Left ventricle myocardium inferior (tissue), 1 donor: Measurements from ENCODE around the gene PHF21A. TPM values are rescaled to one million over a fixed set of nuclear protein-coding genes. Genes with fewer than 3 reads are reported as not detected.

Experiments used
- DNase-seq: peaks from one replicate; pipeline ENCODE4 v3.0.0-alpha.2; 2020
- H3K27ac ChIP-seq: fragments of 200-600 bp; replicated peaks from 2 replicates; pipeline ENCODE4 v1.8.0; 2021
- H3K27me3 ChIP-seq: fragments of 200-600 bp; 2 replicates; pipeline ENCODE4 v1.8.0; 2021; ENCODE audit warnings: low read depth
- H3K36me3 ChIP-seq: fragments of 200-600 bp; 2 replicates; pipeline ENCODE4 v1.8.0; 2021
- H3K4me1 ChIP-seq: fragments of 200-600 bp; 2 replicates; pipeline ENCODE4 v1.8.0; 2021
- H3K4me3 ChIP-seq: fragments of 200-600 bp; 2 replicates; pipeline ENCODE4 v1.8.0; 2021; ENCODE audit warnings: mild to moderate bottlenecking, moderate library complexity
- H3K9me3 ChIP-seq: fragments of 200-600 bp; replicated peaks from 2 replicates; pipeline ENCODE4 v1.8.0; 2021
- intact Hi-C: fragments of 100-400 bp; cut with micrococcal nuclease; formaldehyde crosslinking; loops from one replicate; pipeline ENCODE4 v1.11.0; 2022
- total RNA-seq: library from RNA; stranded (reverse); fragmentation: NEBNext Ultra II Directional; extraction: Animal tissue kit (Norgen Biotek cat#: 25700); gene quantifications from one replicate; pipeline ENCODE4 v1.2.1, GENCODE V29; 2021
- TF ChIP-seq, protein P1 (sequence below): fragments of 200-600 bp; IDR thresholded peaks from 2 replicates; pipeline ENCODE4 v1.8.0; 2021; ENCODE audit warnings: antibody characterized with exemption, mild to moderate bottlenecking, borderline replicate concordance
- donor health status: DM: no; HTN: yes; CAD: no; lungs with severe emphysema.

The PHF21A gene
- total RNA-seq, 1 donor from 2014 or later, result 36.6 TPM

DNA sequence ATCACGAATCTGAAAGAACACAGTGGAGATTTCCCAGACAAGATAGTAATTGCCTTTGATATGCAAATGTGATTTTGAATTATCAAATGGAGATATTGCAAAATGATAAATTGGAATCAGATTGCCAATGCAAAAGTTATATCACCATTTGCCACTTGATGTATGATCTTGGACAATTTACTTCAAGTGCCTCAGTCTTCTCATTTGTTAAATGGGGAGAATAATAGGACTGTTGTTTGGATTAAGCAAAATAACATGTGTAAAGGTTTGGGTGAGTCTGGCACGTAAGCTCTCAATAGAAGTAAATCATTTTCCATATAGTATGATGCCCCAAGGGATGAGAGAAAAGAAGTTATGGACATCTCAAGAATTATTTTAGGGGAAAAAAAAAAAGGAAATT lies 7.9 kb upstream of the PHF21A start:
- no peaks in the 10 kb centered on the region for H3K27me3 ChIP-seq
- H3K4me1 ChIP-seq, result peaks cover 9% of the 10 kb centered on the region
- no peak overlapping the region for H3K4me3 ChIP-seq
- intact Hi-C loops, result no loop called here
- TF ChIP-seq, protein P1, sequence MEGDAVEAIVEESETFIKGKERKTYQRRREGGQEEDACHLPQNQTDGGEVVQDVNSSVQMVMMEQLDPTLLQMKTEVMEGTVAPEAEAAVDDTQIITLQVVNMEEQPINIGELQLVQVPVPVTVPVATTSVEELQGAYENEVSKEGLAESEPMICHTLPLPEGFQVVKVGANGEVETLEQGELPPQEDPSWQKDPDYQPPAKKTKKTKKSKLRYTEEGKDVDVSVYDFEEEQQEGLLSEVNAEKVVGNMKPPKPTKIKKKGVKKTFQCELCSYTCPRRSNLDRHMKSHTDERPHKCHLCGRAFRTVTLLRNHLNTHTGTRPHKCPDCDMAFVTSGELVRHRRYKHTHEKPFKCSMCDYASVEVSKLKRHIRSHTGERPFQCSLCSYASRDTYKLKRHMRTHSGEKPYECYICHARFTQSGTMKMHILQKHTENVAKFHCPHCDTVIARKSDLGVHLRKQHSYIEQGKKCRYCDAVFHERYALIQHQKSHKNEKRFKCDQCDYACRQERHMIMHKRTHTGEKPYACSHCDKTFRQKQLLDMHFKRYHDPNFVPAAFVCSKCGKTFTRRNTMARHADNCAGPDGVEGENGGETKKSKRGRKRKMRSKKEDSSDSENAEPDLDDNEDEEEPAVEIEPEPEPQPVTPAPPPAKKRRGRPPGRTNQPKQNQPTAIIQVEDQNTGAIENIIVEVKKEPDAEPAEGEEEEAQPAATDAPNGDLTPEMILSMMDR, result no peak
- H3K36me3 ChIP-seq, result no peaks in the 10 kb centered on the region
- DNase-seq, result no peak
- no peaks in the 10 kb centered on the region for H3K9me3 ChIP-seq
- H3K27ac ChIP-seq, result no peak overlapping the region

DNA sequence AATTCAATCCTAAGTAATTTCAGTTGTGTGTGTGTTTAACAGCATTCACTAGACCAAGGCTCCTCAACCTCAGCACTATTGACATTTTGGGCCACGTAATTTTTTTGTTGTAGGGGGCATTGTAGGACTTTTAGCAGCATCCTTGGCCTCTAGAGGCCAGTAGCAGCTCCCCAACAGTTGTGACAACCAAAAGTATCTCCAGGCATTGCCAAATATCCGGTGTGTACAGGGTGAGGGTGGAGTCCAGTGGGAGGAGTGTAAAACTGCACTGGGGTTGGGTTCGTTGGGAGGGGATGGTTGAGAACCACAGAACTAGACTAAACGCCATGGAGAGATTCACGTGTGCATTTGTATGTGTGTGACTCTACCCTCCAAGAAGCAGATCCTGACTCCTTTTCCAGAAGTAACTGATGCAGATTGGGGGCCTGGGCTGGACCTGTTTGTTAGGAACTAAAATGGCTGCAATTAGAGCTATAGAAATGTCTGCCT lies 5.9 kb upstream of the PHF21A start:
- no peak for DNase-seq
- intact Hi-C loops, result no loop called here

DNA sequence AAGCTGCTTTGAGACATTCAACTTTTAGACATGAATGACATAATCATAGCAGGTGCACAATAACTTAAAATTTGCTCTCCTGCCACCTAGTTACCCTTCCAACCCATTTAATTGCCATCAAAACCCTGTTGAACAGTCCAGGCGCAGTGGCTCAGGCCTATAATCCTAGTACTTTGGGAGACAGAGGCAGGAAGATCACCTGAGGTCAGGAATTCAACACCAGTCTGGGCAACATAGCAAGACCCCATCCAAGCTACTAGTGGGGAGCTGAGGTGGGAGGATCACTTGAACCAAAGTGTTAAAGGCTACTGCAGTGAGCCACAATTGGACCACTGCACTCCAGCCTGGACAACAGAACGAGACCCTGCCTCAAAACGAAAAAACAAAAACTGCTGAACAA lies 4.0 kb upstream of the PHF21A start:
- intact Hi-C loops, result no loop called here
- H3K27ac ChIP-seq, result no peak overlapping the region
- no peaks in the 10 kb centered on the region for H3K9me3 ChIP-seq
- no peak overlapping the region for H3K4me3 ChIP-seq
- no peaks in the 10 kb centered on the region for H3K27me3 ChIP-seq
- TF ChIP-seq, protein P1, result no peak
- no peak for DNase-seq
- H3K36me3 ChIP-seq, result no peaks in the 10 kb centered on the region
- H3K4me1 ChIP-seq, result peaks cover 25% of the 10 kb centered on the region

More for the DNA sequence above, 5.9 kb upstream of the PHF21A start:
- H3K27ac ChIP-seq, result no peak overlapping the region
- H3K4me3 ChIP-seq, result no peak overlapping the region
- no peaks in the 10 kb centered on the region for H3K27me3 ChIP-seq
- H3K9me3 ChIP-seq, result no peaks in the 10 kb centered on the region
- TF ChIP-seq, protein P1, result peak; percentile 38
- H3K4me1 ChIP-seq, result peaks cover 13% of the 10 kb centered on the region
- no peaks in the 10 kb centered on the region for H3K36me3 ChIP-seq

DNA sequence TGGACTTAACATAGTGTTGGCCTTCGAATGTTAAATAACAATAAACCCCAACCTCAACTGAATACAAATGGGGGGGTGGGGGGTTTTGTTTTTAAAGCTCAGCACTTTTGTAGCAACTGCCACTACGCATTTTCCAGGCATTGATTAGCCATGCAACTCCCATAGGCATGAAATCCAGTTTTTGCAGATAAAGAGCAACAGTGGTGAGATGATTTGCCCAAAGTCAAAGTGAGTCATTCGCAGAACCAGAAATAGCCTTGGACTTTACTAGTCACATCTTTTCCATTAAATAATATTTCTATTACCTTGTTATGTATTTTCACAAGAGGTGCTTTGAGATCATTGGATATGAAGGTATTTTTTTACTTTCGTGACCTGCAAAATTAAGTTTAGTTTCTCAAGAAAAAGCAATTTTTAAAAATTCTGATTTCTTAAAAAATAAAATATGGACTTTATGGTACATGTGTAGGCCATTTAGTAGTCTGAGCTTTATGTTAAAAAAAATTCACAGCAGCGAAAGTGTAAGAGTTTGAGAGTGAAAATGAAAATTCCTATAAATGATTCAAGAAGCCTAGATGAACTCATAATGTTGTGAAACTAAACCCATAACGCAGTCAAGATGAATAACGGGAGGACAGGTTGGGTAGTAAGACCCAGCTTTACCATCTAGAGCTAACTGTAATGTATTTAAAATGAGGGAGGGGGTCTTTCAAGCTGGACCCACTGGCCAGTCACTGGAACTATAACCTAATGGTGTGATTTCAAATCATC lies 1.9 kb upstream of the PHF21A start:
- no peak for DNase-seq
- H3K4me3 ChIP-seq, result peak overlapping the region; percentile 86
- H3K4me1 ChIP-seq, result peaks cover 40% of the 10 kb centered on the region
- H3K36me3 ChIP-seq, result no peaks in the 10 kb centered on the region
- no peaks in the 10 kb centered on the region for H3K27me3 ChIP-seq
- intact Hi-C loops, result no loop called here
- TF ChIP-seq, protein P1, result no peak
- H3K9me3 ChIP-seq, result no peaks in the 10 kb centered on the region
- H3K27ac ChIP-seq, result peak overlapping the region; percentile 97

DNA sequence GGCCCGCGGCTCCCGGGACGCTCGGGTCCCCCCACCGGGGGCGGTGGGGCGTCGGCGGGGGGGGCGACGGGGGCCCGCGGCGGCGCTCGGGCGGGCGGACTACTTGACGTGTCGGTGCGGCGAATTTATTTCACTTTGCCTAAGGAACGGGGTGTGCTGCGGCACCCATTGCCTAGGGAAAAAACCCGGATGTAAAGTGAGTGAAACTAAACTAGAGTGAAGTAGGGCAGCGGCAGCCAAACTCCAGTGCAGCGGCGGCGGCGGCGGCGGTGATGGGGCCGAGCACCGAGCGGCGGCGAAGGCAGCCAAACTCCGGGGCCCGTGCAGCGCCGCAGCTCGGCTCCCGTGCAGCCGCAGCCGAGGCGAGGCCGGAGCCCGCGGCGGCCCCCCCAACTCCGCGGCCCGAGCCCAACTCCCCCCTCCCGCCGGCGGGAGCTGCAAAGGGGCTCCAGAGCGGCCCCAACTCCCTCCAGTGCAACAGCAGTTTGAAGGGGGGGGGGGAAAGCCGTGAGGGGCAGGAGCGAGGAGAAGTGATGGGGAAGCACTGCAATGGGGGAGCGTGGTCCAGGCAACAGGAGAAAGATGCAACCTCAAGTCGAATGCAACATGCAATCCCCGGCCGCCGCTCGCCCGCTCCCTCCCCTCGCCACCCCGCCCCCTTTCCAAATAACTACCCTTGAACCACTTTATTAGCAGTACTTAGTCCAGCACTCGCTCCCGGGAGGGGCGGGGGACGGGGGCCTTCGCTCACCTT lies 647 bp upstream of the PHF21A start:
- H3K36me3 ChIP-seq, result no peaks in the 10 kb centered on the region
- peak overlapping the region; percentile 86 for H3K4me3 ChIP-seq
- no peaks in the 10 kb centered on the region for H3K9me3 ChIP-seq
- intact Hi-C loops, result no loop called here
- DNase-seq, result peak; percentile 82
- H3K4me1 ChIP-seq, result peaks cover 49% of the 10 kb centered on the region
- H3K27ac ChIP-seq, result peak overlapping the region; percentile 97
- H3K27me3 ChIP-seq, result no peaks in the 10 kb centered on the region
- TF ChIP-seq, protein P1, result no peak
